ENCODE results near the gene COIL.

Gene COIL

DNA sequence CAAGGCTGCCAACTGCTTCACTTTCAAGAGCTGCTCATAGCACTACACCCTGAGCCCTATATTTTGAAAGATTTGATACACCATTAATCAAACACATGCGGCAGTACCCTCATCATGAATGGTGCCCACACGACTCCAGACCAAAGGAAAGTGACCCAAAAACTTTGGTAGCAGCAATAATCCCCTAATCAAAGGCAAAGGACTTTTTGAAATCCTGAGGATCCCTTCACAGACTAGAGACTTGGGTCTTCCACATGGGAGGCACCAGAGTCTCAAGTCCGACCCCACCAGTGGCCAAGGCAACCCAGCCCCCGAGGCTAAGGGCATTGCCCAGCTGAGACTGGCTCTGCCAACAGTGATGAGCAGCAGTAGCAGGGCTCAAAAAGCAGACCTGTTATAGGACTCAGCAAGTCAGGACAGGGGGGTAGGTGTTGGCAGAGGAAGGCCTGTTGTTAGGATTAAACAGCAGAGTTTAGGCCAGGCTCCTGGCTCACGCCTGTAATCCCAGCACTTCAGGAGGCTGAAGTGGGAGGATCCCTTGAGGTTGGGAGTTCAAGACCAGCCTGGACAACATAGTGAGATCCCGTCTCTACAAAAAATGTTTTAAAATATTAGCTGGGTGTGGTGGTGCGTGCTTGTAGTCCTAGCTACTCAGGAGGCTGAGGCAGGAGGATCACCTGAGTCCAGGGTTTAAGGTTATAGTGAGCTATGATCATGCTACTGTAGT, 50.2 kb downstream of the COIL start:
- DNase-seq (ENCODE audit: low read depth in 1 of 2, low spot score in 1 of 2): no peak

DNA sequence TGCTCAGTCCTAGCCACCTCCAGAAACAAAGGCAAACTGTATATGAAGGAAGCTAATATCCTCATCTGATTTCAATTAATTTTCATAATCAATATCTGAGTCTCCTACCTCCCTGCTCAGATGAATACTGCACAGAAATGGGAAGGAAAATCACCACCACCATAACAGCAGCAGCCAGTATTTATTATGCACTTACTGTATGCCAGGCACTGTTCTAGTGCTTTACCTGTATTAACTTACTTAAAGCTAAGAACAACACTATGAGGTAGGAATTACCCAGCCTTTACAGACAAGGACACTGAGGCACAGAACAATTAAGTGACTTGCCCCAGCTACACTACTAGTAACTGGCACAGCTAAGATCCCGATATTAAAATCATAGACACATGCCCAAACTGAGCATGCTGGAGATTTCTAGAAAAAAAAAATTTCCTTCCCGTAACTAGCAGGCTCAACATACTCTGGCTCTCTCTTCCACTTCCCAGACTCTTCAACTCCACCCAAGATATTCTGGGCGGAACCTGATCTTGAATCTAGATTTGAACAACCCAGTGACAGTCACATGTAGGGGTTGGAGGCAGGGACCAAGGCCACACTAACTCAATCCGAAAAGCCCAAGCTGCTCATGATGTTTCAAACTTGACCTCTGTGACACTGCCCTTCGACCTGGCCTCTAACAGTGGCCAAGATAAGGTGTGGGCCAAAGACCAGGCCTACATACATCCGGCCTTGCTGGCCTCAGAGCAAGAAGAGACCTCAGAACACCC, 50.9 kb downstream of the COIL start:
- no peak for DNase-seq (ENCODE audit: low read depth in 1 of 2, low spot score in 1 of 2)

DNA sequence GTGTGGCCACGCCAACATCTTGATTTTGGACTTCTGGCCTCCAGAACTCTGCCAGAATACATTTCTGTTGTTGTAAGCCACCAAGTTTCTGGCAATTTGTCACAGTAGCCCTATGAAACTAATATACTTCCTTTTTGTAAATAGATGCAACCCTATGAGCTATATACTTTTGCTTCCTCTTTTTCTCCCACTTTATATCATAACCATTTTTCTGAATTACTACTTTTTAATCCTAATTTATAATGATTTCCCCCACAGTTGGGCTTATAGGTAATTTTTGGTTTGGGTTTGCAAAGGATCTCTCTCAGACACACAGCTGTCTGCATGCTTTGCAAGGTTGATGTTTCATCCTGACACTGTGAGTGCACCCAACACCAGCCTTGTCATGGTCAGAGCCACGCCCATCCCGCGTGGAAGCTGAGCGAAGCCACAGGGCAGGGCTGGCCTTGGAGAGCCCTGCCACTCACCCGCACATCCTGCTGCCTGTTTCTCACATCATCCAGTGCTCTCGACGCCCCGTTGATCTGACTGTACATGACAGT, 52.8 kb downstream of the COIL start:
- no peak for DNase-seq (ENCODE audit: low read depth in 1 of 2, low spot score in 1 of 2)

DNA sequence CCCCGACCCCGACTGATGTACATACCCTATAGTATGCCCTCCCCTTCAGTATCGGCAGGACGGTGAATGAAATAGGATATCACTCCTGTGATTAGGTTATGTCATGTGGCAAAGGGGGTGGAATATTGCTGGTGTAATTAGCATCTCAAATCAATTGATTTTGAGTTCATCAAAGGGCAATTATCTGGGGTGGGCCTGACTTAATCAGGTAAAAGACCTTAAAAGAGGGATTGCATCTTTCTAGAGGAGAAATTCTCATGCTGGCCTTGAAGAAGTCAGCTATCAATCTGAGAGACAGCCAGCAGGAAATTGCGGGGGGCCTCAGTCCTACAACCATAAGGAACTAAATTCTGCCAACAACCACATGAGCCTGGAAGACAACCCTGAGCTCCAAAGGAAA, 57.3 kb downstream of the COIL start:
- DNase-seq (ENCODE audit: low read depth in 1 of 2, low spot score in 1 of 2): no peak

DNA sequence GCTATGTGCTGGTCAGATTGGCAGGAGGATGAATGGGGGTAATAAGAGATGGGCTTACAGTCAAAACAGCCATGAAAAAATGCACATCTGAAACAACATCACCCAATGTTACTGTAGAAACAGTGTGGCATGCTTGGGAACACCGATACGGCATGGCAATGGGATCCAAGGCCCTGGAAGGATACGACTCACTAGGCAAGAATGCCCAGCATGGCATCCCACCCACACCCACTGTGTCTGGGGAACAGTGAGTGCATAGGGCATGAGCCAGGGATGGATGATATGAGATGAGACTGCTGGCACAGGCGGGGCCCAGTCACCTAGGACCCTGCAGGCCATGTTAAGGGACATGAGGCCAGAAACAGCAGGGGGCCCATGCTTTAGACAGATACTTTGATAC, 58.5 kb downstream of the COIL start:
- no peak for DNase-seq (ENCODE audit: low read depth in 1 of 2, low spot score in 1 of 2)

DNA sequence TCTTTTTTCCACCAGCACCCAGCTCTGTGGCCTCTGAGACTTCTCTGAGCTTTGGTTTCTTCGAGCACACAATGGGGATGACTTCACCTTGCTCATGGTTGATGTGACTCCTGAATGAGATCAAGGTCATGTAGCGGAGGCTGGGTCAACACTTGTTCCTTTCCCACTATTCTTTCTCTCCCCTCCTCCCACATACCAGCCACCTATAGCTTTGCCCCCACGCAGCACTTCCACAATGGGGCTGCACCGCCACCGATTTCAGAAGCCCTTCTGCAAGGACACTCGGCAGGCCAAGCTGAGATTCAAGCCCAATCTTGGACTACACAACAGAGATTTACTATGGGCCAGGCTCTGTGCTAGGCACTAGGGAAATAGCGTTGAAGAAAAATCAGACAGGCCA, 61.4 kb downstream of the COIL start:
- DNase-seq (ENCODE audit: low read depth in 1 of 2, low spot score in 1 of 2): no peak

DNA sequence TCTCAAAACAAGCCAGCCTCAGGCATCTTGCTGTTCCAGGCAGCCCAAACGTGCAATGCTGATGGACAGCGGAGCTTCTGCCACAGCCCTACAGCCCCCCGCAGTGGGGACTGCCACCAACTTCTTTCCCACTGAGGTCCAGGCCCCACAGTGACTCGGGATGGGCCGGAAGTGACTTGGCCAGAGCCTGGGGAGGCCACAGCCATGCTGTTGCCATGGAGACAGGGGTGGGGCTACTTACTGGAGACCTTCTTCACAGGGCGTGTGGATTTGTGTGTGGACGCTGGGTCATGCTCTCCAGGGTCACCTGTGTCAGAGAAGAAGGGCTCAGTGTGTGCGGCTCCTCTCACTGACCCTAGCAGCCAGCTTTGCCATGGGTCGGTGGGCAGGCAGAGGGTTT, 62.0 kb downstream of the COIL start:
- no peak for DNase-seq (ENCODE audit: low read depth in 1 of 2, low spot score in 1 of 2)

DNA sequence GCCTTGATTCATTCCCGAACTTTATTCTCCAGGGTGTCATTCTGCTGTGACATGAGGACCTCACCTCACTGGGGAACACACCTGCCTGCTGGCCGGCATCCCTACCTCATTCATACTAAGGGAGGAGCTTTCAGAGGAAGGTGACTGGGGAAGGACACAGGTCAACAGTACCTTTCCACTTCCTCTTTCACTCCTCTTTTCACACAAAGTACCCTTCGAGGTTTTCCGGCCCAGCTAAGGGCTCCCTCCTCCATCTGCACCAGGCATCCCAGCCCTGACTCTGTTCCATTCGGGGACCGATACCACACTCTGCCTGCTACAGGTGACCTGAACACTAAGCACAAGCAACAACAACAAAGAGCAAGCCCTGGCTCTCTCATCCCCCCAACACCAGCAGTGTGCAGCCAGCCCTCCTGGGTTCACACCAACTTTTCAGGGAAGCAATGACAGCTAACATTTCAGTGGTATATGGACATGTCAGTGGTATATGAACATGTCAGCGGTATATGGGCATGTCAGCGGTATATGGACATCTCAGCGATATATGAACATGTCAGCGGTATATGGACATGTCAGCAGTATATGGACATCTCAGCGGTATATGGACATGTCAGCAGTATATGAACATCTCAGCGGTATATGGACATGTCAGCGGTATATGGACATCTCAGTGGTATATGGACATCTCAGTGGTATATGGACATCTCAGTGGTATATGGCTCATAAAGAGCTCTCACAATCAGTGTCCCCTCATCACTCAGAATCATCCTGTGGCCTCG, 63.0 kb downstream of the COIL start:
- DNase-seq (ENCODE audit: low read depth in 1 of 2, low spot score in 1 of 2): no peak

DNA sequence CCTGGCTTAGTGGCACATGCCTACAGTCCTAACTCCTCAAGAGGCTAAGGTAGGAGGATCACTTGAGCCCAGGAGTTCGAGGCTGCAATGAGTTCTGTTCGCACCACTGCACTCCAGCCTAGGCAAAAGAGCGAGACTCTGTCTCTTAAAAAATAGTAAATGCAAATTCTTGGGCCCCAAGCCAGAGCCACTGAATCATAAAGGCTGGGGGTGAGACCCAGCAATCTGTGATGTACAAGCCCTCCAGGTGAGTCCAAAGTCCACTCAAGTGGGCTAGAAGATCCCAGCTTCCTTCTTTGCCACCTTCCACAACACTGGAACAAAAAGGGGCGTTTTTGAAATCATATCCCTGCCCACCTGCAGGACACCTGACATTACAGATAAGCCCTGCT, 63.9 kb downstream of the COIL start:
- DNase-seq (ENCODE audit: low read depth in 1 of 2, low spot score in 1 of 2): no peak

DNA sequence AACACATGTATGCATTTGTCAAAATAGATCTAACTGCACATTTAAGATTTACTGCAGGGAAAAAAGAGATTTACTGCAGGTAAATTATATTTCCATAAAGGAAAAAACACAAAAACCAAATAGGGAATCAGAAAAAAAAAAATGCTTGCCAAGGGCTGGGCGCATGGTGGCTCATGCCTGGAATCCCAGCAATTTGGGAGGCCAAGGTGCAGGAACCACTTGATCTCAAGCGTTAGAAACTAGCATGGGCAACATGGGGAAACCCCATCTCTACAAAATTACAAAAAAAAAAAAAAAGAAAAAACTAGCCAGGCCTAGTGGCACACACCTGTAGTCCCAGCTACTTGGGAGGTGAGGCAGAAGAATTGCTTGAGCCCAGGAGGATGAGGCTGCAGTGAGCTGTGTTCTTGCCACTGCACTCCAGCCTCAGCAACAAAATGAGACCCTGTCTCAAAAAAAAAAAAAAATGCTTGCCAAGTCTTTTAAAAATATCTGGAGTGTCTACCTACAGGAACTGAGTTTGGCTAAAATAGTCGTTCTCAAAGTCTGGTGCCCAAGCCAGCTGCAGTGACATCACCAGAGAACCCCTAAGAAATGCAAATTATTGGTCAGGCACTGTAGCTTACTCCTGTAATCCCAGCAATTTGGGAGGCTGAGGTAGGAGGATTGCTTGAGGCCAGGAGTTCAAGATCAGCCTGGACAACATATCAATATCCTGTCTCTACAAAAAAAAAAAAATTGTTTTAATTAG, 64.5 kb downstream of the COIL start:
- DNase-seq (ENCODE audit: low read depth in 1 of 2, low spot score in 1 of 2): no peak

DNA sequence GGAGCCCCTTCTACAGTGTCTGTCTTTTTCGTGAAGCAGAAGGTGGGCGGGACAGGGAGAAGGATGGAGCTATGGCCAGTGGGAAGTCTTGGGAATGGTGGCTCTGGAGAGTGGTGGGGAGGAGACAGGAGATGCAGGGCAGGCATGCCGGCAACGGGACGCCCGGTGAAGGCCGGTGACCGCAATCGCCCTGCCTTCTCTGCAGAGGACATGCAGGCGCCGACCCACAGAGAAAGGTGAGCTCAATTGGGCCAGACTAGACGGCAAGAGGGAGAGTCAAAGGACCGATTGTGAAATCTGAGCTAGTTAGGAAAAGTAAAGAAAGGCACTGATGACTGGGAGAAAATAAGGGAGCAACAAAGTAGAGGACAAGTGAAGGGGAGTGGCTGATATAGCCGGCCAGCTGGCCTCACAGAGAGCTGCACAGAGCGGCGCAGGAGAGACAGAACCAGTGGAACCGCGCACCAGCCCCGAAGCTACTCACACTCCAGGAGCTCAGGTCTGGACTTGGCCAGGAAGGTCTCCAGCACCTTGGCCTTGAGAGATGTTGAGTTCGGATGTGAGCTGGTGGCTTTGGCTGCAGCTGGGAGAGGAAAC, 65.9 kb downstream of the COIL start:
- DNase-seq (ENCODE audit: low read depth in 1 of 2, low spot score in 1 of 2): no peak

DNA sequence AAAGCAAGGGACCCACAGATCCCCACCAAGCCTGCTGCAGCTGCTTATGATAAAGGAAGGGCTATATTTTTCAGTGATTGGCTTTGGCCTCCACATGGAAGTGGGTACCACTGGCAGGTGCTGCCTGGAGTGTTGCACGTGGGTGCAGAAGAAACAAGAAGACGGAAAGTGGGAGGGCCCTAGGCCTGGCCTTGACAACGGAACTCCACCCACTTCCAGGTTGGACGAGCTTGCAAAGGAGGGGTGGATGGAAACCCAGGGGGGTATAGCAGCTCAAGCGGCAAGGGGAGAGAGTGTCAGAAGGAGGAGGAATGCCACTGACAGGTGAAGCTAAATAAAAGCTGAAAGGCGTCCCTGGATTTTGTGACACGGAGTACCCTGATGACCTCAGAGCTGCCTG, 67.3 kb downstream of the COIL start:
- DNase-seq (ENCODE audit: low read depth in 1 of 2, low spot score in 1 of 2): no peak

DNA sequence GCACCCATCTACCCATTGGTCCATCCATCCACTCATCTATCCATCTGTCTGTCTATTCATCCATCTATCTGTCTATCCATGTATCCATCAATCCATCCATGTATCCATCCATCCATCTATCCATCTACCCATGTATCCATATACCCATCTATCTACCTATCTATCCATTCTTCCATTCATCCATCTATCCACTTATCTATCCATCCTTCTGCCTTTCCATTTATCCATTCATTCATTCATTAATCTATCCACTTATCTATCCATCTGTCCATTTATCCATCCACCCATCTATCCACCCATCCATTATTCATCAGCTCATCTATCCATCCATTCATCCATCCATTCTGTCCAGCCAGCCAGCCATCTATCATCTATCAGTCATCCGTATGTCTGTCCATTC, 68.5 kb downstream of the COIL start:
- no peak for DNase-seq (ENCODE audit: low read depth in 1 of 2, low spot score in 1 of 2)

DNA sequence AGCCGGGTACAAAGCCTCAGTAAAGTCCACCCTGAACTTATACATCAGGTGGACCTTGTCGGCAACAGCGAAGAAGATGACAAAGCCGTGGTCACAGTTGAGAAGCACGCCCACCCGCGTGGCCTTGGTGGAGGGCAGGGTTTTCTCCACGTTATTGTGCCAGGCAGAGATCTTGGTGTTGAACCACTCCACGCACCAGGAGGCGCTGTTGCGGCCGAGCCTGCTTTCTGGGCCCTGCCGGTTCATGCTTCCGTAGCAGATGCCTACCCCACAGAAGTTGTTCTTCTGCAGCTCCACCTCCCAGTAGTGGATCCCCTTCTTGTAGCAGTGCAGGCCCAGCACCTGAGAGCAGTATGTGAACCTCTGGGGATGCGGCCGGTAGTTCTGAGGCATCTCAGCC, 69.1 kb downstream of the COIL start:
- DNase-seq (ENCODE audit: low read depth in 1 of 2, low spot score in 1 of 2): no peak

DNA sequence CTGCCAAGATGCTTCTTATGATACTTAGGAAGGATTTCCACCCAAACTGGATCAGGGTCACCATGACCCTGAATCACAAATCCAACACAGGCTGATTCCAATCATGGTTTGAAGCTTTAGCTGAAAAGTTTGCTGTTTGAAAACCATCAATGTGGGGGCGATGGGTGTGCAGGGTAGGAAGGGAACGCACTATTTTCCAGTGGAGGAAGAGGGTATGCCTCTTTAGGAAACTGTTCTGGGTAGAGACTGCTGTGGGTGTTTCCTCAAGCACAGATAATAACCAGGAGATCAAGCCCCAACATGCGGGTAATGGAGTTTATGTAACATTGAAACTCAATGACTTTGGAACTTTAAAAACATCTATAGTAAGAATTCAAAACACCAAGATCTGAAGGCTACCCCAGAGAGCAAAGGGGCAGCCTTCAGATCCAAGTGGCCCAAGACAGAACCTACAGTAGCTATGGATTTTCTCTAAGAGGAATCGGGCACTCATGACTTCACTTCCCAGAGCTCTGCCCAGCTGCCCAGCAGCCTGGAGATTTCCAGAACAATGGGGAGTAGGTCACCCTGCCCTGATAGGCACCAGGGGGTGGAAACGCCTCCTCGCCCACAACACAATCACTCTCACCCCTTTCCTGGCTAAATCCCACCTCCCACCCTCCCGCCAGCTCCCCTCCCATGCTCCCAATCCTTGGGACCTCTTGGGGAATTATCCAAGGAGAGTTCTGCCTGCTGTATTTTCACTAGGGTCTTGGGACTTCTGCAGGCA, 69.8 kb downstream of the COIL start:
- no peak for DNase-seq (ENCODE audit: low read depth in 1 of 2, low spot score in 1 of 2)

DNA sequence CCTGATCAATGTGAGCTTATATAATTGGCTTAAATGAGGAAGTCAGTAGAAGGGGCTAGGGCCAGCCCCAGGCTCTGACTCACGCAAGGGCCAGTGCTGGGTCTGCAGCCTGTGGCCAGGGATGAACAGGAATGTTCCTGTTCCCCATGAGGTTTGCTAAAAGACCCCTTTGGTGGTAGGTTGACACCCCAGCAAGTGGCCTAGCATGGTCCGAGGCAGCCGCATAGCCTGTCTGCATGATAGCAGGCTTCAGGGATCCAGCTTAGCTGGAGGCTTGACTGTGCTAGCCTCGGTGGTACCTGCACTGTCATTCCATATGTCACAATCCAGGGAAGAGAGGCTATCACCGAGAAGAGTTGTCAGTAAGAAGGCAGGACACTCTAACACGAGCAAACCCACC, 70.5 kb downstream of the COIL start:
- no peak for DNase-seq (ENCODE audit: low read depth in 1 of 2, low spot score in 1 of 2)

All from activated T-helper 1 cell treated with anti-CD3 and anti-CD28 coated beads, Interleukin-2, amount 50 U/mL, for 16 hours (primary cell).